ENCODE data around the gene CBX5. TPM values are rescaled to one million over a fixed set of nuclear protein-coding genes. Genes with fewer than 3 reads are reported as not detected.

CBX5 gene
- total RNA-seq, 4 donors from 2014 or later = 20.5 to 133 (median 50.1) TPM

GRCh38 chr12:54311051-54311450 lies 31.1 kb upstream of the CBX5 start:
- Histone ChIP-seq H3K9me3 (no peaks in the 10 kb centered on the region), H3K4me3 (no peak overlapping the region), H3K27me3 (no peaks in the 10 kb centered on the region), H3K36me3 (no peaks in the 10 kb centered on the region), H3K4me1 (no peaks in the 10 kb centered on the region), H3K27ac (no peak overlapping the region)
- intact Hi-C loops (cut with DNase I; ENCODE audit: low total_unique reads) = no loop called here
- TF ChIP-seq CTCF (IDR thresholded peaks at IDR 0.05) = no peak
- no peak for TF ChIP-seq POLR2A (IDR thresholded peaks at IDR 0.05)
- no peak for DNase-seq

- no peak overlapping the region for H3K27ac ChIP-seq
- intact Hi-C loops (cut with DNase I; ENCODE audit: low total_unique reads) = no loop called here
- TF ChIP-seq CTCF (IDR thresholded peaks at IDR 0.05) (no peak), POLR2A (IDR thresholded peaks at IDR 0.05) (no peak)
- DNase-seq = peak; percentile 44 to 45
- H3K36me3 ChIP-seq = no peaks in the 10 kb centered on the region
- H3K9me3 ChIP-seq = no peaks in the 10 kb centered on the region
- H3K4me3 ChIP-seq = no peak overlapping the region
- H3K4me1 ChIP-seq = no peaks in the 10 kb centered on the region
- H3K27me3 ChIP-seq = peaks cover 0 to 5% of the 10 kb centered on the region in 2 donors
Observed at GRCh38 chr12:54306925-54307741, 27.2 kb upstream of the CBX5 start.

GRCh38 chr12:54304187-54304810 lies 24.4 kb upstream of the CBX5 start:
- H3K27ac ChIP-seq = no peak overlapping the region
- H3K36me3 ChIP-seq = no peaks in the 10 kb centered on the region
- no peak for TF ChIP-seq POLR2A (IDR thresholded peaks at IDR 0.05)
- no peak for TF ChIP-seq CTCF (IDR thresholded peaks at IDR 0.05)
- no peak overlapping the region for H3K4me3 ChIP-seq
- intact Hi-C loops (cut with DNase I; ENCODE audit: low total_unique reads) = no loop called here
- no peaks in the 10 kb centered on the region for H3K9me3 ChIP-seq
- H3K27me3 ChIP-seq = peaks cover 0 to 5% of the 10 kb centered on the region in 2 donors
- no peaks in the 10 kb centered on the region for H3K4me1 ChIP-seq
- peak; percentile 28 to 33 for DNase-seq

GRCh38 chr12:54303640-54304039 lies 23.7 kb upstream of the CBX5 start:
- H3K4me1 ChIP-seq = no peaks in the 10 kb centered on the region
- intact Hi-C loops (cut with DNase I; ENCODE audit: low total_unique reads) = no loop called here
- H3K27me3 ChIP-seq = peaks cover 0 to 5% of the 10 kb centered on the region in 2 donors

More at GRCh38 chr12:54303640-54304039, 23.7 kb upstream of the CBX5 start:
- no peak overlapping the region for H3K27ac ChIP-seq
- TF ChIP-seq CTCF (IDR thresholded peaks at IDR 0.05) = no peak
- TF ChIP-seq POLR2A (IDR thresholded peaks at IDR 0.05) = no peak
- DNase-seq = no peak
- no peaks in the 10 kb centered on the region for H3K9me3 ChIP-seq
- H3K4me3 ChIP-seq = no peak overlapping the region
- no peaks in the 10 kb centered on the region for H3K36me3 ChIP-seq
